Esophagus muscularis mucosa (tissue), 4 donors: ENCODE results near the gene TBL3. TPM values are rescaled to one million over a fixed set of nuclear protein-coding genes. Genes with fewer than 3 reads are reported as not detected.

Experiments
- DNase-seq: peaks from one replicate; pipeline ENCODE4 v3.0.0-alpha.2; 2017; ENCODE audit errors: extremely low spot score
- H3K27ac ChIP-seq, 4 donors: fragments of 200-600 bp; sonication (generic); replicated peaks in 1 of 4; 1 replicate in 3 of 4; 2 replicates in 1 of 4; pipeline ENCODE4 v1.5.1; 2016 to 2019; ENCODE audit warnings: mild to moderate bottlenecking in 1 of 4
- H3K27me3 ChIP-seq, 4 donors: fragments of 200-600 bp; sonication (generic); one replicate each; pipeline versions ENCODE4 v1.5.1 to v1.6.0; 2016 to 2019
- H3K36me3 ChIP-seq, 4 donors: fragments of 200-600 bp; sonication (generic); one replicate each; pipeline ENCODE4 v1.5.1; 2016 to 2019
- H3K4me1 ChIP-seq, 4 donors: fragments of 200-600 bp; sonication (generic); one replicate each; pipeline ENCODE4 v1.5.1; 2016 to 2019
- H3K4me3 ChIP-seq, 4 donors: fragments of 200-600 bp; sonication (generic); 1 replicate in 2 of 4; 2 replicates in 2 of 4; pipeline ENCODE4 v1.5.1; 2016 to 2019; ENCODE audit warnings: mild to moderate bottlenecking in 4 of 4, moderate library complexity in 1 of 4
- H3K9me3 ChIP-seq, 4 donors: fragments of 200-600 bp; sonication (generic); 1 replicate in 3 of 4; 2 replicates in 1 of 4; pipeline ENCODE4 v1.5.1; 2016 to 2019
- EP300 ChIP-seq: sonication (generic); formaldehyde crosslinking; IDR thresholded peaks from one replicate; pipeline ENCODE4 v1.6.1; 2017; ENCODE audit warnings: antibody characterized with exemption
- POLR2A ChIP-seq: fragments of 450-650 bp; IDR thresholded peaks from one replicate; pipeline ENCODE4 v1.6.1; 2017; ENCODE audit warnings: antibody characterized with exemption, moderate library complexity, mild to moderate bottlenecking, low read depth
- POLR2AphosphoS5 ChIP-seq, 2 donors: sonication (generic); formaldehyde crosslinking; IDR thresholded peaks; one replicate each; pipeline ENCODE4 v1.6.1; 2017; ENCODE audit warnings: antibody characterized with exemption in 2 of 2
- WGBS: methylation state at CpG from one replicate; pipeline ENCODE4 v1.1.5; 2018; 5-methylcytosine and 5-hydroxymethylcytosine counted together
- intact Hi-C: fragments of 100-400 bp; cut with DNase I; formaldehyde crosslinking; loops from one replicate; pipeline ENCODE4 v1.15.1; 2023
- total RNA-seq, 4 donors: library from RNA; depleted of rRNA; stranded (reverse); fragments of >200 nt; gene quantifications; one replicate each; pipeline versions ENCODE4 v1.1.0 to v1.2.1, GENCODE V29; 2016
- TF ChIP-seq, protein P1 (sequence below), 3 experiments: fragments of 200-600 bp in 2 of 3; fragments of 450-650 bp in 1 of 3; sonication (generic) in 2 of 3; IDR thresholded peaks; one replicate each; pipeline ENCODE4 v1.5.1; 2017 to 2019; ENCODE audit warnings: antibody characterized with exemption in 3 of 3, mild to moderate bottlenecking in 2 of 3, moderate library complexity in 1 of 3

Gene TBL3
- total RNA-seq, 4 donors from 2014 or later, result 27.0 to 42.9 (median 36.9) TPM

GRCh38 chr16:1989209-1990100, 17.6 kb downstream of the TBL3 start, which contains the start of gene SYNGR3:
Gene SYNGR3, plus strand, starts transcription at chr16:1989970. Its CDS starts 133 bp downstream, at chr16:1990103.
- intact Hi-C loops, result no loop called here
- H3K27ac ChIP-seq, result no peak within 1 kb of the TSS
- H3K4me1 ChIP-seq, result peaks cover 38 to 60% (median 53%) of the 10 kb centered on the region in 4 donors
- 17% methylated on average over 2 of the region's 67 CpGs for WGBS
- TF ChIP-seq, protein P1, sequence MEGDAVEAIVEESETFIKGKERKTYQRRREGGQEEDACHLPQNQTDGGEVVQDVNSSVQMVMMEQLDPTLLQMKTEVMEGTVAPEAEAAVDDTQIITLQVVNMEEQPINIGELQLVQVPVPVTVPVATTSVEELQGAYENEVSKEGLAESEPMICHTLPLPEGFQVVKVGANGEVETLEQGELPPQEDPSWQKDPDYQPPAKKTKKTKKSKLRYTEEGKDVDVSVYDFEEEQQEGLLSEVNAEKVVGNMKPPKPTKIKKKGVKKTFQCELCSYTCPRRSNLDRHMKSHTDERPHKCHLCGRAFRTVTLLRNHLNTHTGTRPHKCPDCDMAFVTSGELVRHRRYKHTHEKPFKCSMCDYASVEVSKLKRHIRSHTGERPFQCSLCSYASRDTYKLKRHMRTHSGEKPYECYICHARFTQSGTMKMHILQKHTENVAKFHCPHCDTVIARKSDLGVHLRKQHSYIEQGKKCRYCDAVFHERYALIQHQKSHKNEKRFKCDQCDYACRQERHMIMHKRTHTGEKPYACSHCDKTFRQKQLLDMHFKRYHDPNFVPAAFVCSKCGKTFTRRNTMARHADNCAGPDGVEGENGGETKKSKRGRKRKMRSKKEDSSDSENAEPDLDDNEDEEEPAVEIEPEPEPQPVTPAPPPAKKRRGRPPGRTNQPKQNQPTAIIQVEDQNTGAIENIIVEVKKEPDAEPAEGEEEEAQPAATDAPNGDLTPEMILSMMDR (IDR thresholded peaks at IDR 0.05), result no peak
- no peak for TF ChIP-seq POLR2AphosphoS5 (IDR thresholded peaks at IDR 0.05)
- no peak for TF ChIP-seq POLR2A
- no peak for TF ChIP-seq EP300
- peak within 1 kb of the TSS; percentile 5 to 51 (median 22) for H3K4me3 ChIP-seq
- H3K36me3 ChIP-seq, result peaks cover 11 to 30% (median 23%) of the 10 kb centered on the region in 4 donors
- peaks cover 3 to 48% (median 32%) of the 10 kb centered on the region in 4 donors for H3K27me3 ChIP-seq
- H3K9me3 ChIP-seq, result no peaks in the 10 kb centered on the region
- no peak for DNase-seq

- H3K36me3 ChIP-seq, result peaks cover 11 to 27% (median 23%) of the 10 kb centered on the region in 4 donors
- H3K4me1 ChIP-seq, result peaks cover 33 to 54% (median 48%) of the 10 kb centered on the region in 4 donors
- intact Hi-C loops, result no loop called here
- no peak overlapping the region for H3K27ac ChIP-seq
- peaks cover 3 to 48% (median 32%) of the 10 kb centered on the region in 4 donors for H3K27me3 ChIP-seq
- TF ChIP-seq, protein P1 (IDR thresholded peaks at IDR 0.05), result no peak
- no peak for TF ChIP-seq POLR2AphosphoS5 (IDR thresholded peaks at IDR 0.05)
- no peak for TF ChIP-seq POLR2A
- TF ChIP-seq EP300, result no peak
- DNase-seq, result no peak
- H3K4me3 ChIP-seq, result peak overlapping the region in 3 of 4 donors; percentile 20 to 51 (median 24)
- under 1% methylated on average over 17 of the region's 25 CpGs for WGBS
- H3K9me3 ChIP-seq, result no peaks in the 10 kb centered on the region
Observed at GRCh38 chr16:1990101-1990350, 18.2 kb downstream of the TBL3 start.

- H3K9me3 ChIP-seq, result no peaks in the 10 kb centered on the region
- 0% methylated on average over 20 of the region's 50 CpGs for WGBS
- no peak for DNase-seq
- peak overlapping the region; percentile 5 to 51 (median 22) for H3K4me3 ChIP-seq
- H3K4me1 ChIP-seq, result peaks cover 28 to 49% (median 43%) of the 10 kb centered on the region in 4 donors
- peaks cover 3 to 48% (median 32%) of the 10 kb centered on the region in 4 donors for H3K27me3 ChIP-seq
- H3K27ac ChIP-seq, result no peak overlapping the region
- intact Hi-C loops, result no loop called here
- no peak for TF ChIP-seq POLR2A
- TF ChIP-seq EP300, result no peak
- TF ChIP-seq POLR2AphosphoS5 (IDR thresholded peaks at IDR 0.05), result no peak
- TF ChIP-seq, protein P1 (IDR thresholded peaks at IDR 0.05), result no peak
- peaks cover 11 to 22% (median 20%) of the 10 kb centered on the region in 4 donors for H3K36me3 ChIP-seq
Observed at GRCh38 chr16:1990351-1991134, 18.7 kb downstream of the TBL3 start.

- intact Hi-C loops, result no loop called here
- no peak for DNase-seq
- Histone ChIP-seq H3K4me1 (peaks cover 26 to 43% (median 38%) of the 10 kb centered on the region in 4 donors), H3K9me3 (no peaks in the 10 kb centered on the region), H3K36me3 (peaks cover 5 to 16% (median 14%) of the 10 kb centered on the region in 4 donors), H3K27me3 (peaks cover 3 to 48% (median 32%) of the 10 kb centered on the region in 4 donors), H3K4me3 (peak overlapping the region; percentile 45 to 61 (median 48)), H3K27ac (no peak overlapping the region)
- TF ChIP-seq POLR2A (no peak), POLR2AphosphoS5 (IDR thresholded peaks at IDR 0.05) (no peak), EP300 (no peak)
- TF ChIP-seq, protein P1 (IDR thresholded peaks at IDR 0.05), result no peak
- WGBS, result 16% methylated on average over 8 of the region's 18 CpGs
Observed at GRCh38 chr16:1991135-1991551, 19.3 kb downstream of the TBL3 start.
